Body of pancreas (tissue), 4 donors: ENCODE results near the gene COBL.

Experiments
- POLR2A ChIP-seq, 3 donors: fragments of 450-650 bp; IDR thresholded peaks; one replicate each; pipeline ENCODE4 v1.6.1; 2016; ENCODE audit warnings: antibody characterized with exemption in 3 of 3, mild to moderate bottlenecking in 2 of 3
- TF ChIP-seq, protein P1 (sequence below), 7 experiments: fragments of 450-650 bp in 4 of 7; fragments of 200-600 bp in 3 of 7; sonication (generic) in 3 of 7; IDR thresholded peaks; one replicate each; pipeline ENCODE4 v1.5.1; 2016 to 2019; ENCODE audit warnings: antibody characterized with exemption in 7 of 7

DNA sequence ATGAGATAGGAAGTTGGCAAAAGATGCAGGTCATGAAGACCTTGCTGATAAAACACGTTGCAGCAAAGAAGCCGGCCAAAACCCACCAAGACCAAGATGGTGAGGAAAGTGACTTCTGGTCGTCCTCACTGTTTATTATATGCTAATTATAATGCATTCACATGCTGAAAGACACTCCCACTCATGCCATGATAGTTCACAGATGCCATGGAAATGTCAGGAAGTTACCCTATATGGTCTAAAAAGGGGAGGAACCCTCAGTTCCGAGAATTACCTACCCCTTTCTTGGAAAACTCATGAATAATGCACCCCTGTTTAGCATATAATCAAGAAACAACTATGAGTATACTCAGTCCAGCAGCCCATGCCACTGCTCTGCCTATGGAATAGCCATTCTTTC, 331.5 kb downstream of the COBL start:
- TF ChIP-seq, protein P1, sequence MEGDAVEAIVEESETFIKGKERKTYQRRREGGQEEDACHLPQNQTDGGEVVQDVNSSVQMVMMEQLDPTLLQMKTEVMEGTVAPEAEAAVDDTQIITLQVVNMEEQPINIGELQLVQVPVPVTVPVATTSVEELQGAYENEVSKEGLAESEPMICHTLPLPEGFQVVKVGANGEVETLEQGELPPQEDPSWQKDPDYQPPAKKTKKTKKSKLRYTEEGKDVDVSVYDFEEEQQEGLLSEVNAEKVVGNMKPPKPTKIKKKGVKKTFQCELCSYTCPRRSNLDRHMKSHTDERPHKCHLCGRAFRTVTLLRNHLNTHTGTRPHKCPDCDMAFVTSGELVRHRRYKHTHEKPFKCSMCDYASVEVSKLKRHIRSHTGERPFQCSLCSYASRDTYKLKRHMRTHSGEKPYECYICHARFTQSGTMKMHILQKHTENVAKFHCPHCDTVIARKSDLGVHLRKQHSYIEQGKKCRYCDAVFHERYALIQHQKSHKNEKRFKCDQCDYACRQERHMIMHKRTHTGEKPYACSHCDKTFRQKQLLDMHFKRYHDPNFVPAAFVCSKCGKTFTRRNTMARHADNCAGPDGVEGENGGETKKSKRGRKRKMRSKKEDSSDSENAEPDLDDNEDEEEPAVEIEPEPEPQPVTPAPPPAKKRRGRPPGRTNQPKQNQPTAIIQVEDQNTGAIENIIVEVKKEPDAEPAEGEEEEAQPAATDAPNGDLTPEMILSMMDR (IDR thresholded peaks at IDR 0.05) = no peak
- no peak for TF ChIP-seq POLR2A (IDR thresholded peaks at IDR 0.05)
